Neuronal stem cell (in vitro differentiated cells): ENCODE data around the gene BLOC1S2.
A peak's percentile ranks its signal among the peaks of the same experiment; 100 is the strongest.
"Not testable (repeated sequence)": the region's sequence is repeated elsewhere in the genome, so short reads cannot be mapped to it uniquely, and the experiment has no call there.

Experiments
- DNase-seq: peaks from one replicate; pipeline ENCODE4 v3.0.0-alpha.2; 2013; ENCODE audit warnings: low spot score
- H2AFZ ChIP-seq: one replicate; pipeline ENCODE4 v1.6.1; 2013; ENCODE audit warnings: mild to moderate bottlenecking, low read length, inconsistent platforms
- H2AK5ac ChIP-seq: 2 replicates; pipeline ENCODE4 v1.6.1; 2013; ENCODE audit warnings: low read depth, mild to moderate bottlenecking, inconsistent platforms, low read length, moderate library complexity, mixed read lengths
- H2BK120ac ChIP-seq: 2 replicates; pipeline ENCODE4 v1.6.1; 2013; ENCODE audit warnings: low read depth, mild to moderate bottlenecking, inconsistent platforms, low read length, moderate library complexity, mixed read lengths
- H2BK12ac ChIP-seq: one replicate; pipeline ENCODE4 v1.6.1; 2013; ENCODE audit warnings: low read length, inconsistent platforms
- H2BK15ac ChIP-seq: 2 replicates; pipeline ENCODE4 v1.6.1; 2013; ENCODE audit warnings: mild to moderate bottlenecking, low read length, inconsistent platforms, mixed read lengths
- H2BK5ac ChIP-seq: one replicate; pipeline ENCODE4 v1.6.1; 2013; ENCODE audit warnings: inconsistent platforms, mild to moderate bottlenecking, low read length, moderate library complexity
- H3K14ac ChIP-seq: one replicate; pipeline ENCODE4 v1.6.1; 2013; ENCODE audit warnings: low read length, inconsistent platforms
- H3K18ac ChIP-seq: 2 replicates; pipeline ENCODE4 v1.6.1; 2013; ENCODE audit warnings: low read length, inconsistent platforms
- H3K23ac ChIP-seq: 2 replicates; pipeline ENCODE4 v1.6.1; 2013; ENCODE audit warnings: low read depth, mild to moderate bottlenecking, mixed read lengths, low read length, inconsistent platforms; ENCODE audit not compliant: poor library complexity
- H3K27ac ChIP-seq: replicated peaks from 3 replicates; pipeline ENCODE4 v1.5.1; 2013; ENCODE audit warnings: low read length, inconsistent platforms
- H3K27me3 ChIP-seq, 3 experiments: 2 replicates each; pipeline ENCODE4 v1.6.1; 2013; ENCODE audit warnings: low read length in 3 of 3, mild to moderate bottlenecking in 2 of 3, inconsistent platforms in 1 of 3, low read depth in 1 of 3, mixed read lengths in 1 of 3, moderate library complexity in 1 of 3; ENCODE audit not compliant: control insufficient read depth in 3 of 3, insufficient read depth in 3 of 3
- H3K36me3 ChIP-seq, 2 donors: replicated peaks in 1 of 2; 2 replicates each; pipeline ENCODE4 v1.6.1; 2013; ENCODE audit warnings: low read length in 2 of 2; ENCODE audit not compliant: control insufficient read depth in 2 of 2, insufficient read depth in 2 of 2
- H3K4ac ChIP-seq: 2 replicates; pipeline ENCODE4 v1.6.1; 2013; ENCODE audit warnings: inconsistent platforms, mild to moderate bottlenecking, low read length, moderate library complexity
- H3K4me1 ChIP-seq, 2 donors: 1 replicate in 1 of 2; 2 replicates in 1 of 2; pipeline ENCODE4 v1.6.1; 2013; ENCODE audit warnings: low read length in 2 of 2, low read depth in 1 of 2; ENCODE audit not compliant: control insufficient read depth in 2 of 2, insufficient read depth in 1 of 2
- H3K4me2 ChIP-seq: one replicate; pipeline ENCODE4 v1.6.1; 2013; ENCODE audit warnings: mild to moderate bottlenecking, low read length, inconsistent platforms; ENCODE audit not compliant: insufficient read depth, poor library complexity, severe bottlenecking
- H3K4me3 ChIP-seq, 2 donors: 2 replicates each; pipeline ENCODE4 v1.5.1; 2013; ENCODE audit warnings: low read length in 2 of 2, mild to moderate bottlenecking in 2 of 2, inconsistent platforms in 1 of 2, moderate library complexity in 1 of 2
- H3K79me1 ChIP-seq: one replicate; pipeline ENCODE4 v1.6.1; 2013; ENCODE audit warnings: low read depth, mild to moderate bottlenecking, inconsistent platforms, low read length, moderate library complexity
- H3K9ac ChIP-seq: one replicate; pipeline ENCODE4 v1.6.1; 2013; ENCODE audit warnings: mild to moderate bottlenecking, low read depth, low read length, inconsistent platforms; ENCODE audit not compliant: poor library complexity
- H3K9me3 ChIP-seq, 2 donors: replicated peaks in 1 of 2; 2 replicates each; pipeline versions ENCODE3 to v1.6.1; 2013; ENCODE audit warnings: low read length in 2 of 2, mild to moderate bottlenecking in 2 of 2, inconsistent platforms in 1 of 2, low read depth in 1 of 2, mixed read lengths in 1 of 2, moderate library complexity in 1 of 2; ENCODE audit not compliant: control insufficient read depth in 2 of 2, insufficient read depth in 1 of 2
- H4K8ac ChIP-seq: one replicate; pipeline ENCODE4 v1.6.1; 2013; ENCODE audit warnings: low read depth, mild to moderate bottlenecking, inconsistent platforms, low read length, moderate library complexity
- H4K91ac ChIP-seq: one replicate; pipeline ENCODE4 v1.6.1; 2013; ENCODE audit warnings: low read length, low read depth, mild to moderate bottlenecking, inconsistent platforms; ENCODE audit not compliant: poor library complexity
- WGBS, 2 donors: extraction: QIAGEN DNeasy Blood & Tissue Kit; methylation state at CpG; one replicate each; pipeline ENCODE4 v1.1.7; 2013; ENCODE audit warnings: missing lambda C conversion rate in 2 of 2, mixed read lengths in 1 of 2; ENCODE audit not compliant: insufficient read length in 2 of 2, insufficient replicate concordance in 1 of 2; ENCODE audit errors: extremely low coverage in 2 of 2; 5-methylcytosine and 5-hydroxymethylcytosine counted together

BLOC1S2 gene

GRCh38 chr10:100288196-100288595, 1.7 kb upstream of the BLOC1S2 start:
- WGBS, 2 donors, result no CpG with 5 or more reads among the region's 5 CpGs
- Histone ChIP-seq H2BK12ac (no peak overlapping the region), H3K27me3 (peaks cover 0 to 42% (median 0%) of the 10 kb centered on the region in 3 experiments)

GRCh38 chr10:100287756-100288155, 1.3 kb upstream of the BLOC1S2 start:
- no peak overlapping the region for H2BK5ac ChIP-seq
- H3K18ac ChIP-seq, result no peak overlapping the region
- H3K9ac ChIP-seq, result no peak overlapping the region
- no peak overlapping the region for H4K8ac ChIP-seq
- H3K4me1 ChIP-seq, result peaks cover 4 to 6% of the 10 kb centered on the region in 2 donors
- H3K27ac ChIP-seq, result no peak overlapping the region
- H2BK15ac ChIP-seq, result no peak overlapping the region
- peaks cover 1% of the 10 kb centered on the region for H3K79me1 ChIP-seq
- H2BK120ac ChIP-seq, result no peak overlapping the region
- H3K23ac ChIP-seq, result no peak overlapping the region
- H3K9me3 ChIP-seq, result no peaks in the 10 kb centered on the region
- no peak for DNase-seq
- WGBS, 2 donors, result no CpG with 5 or more reads among the region's 6 CpGs
- no peak overlapping the region for H2BK12ac ChIP-seq
- no peak overlapping the region for H2AK5ac ChIP-seq
- H3K27me3 ChIP-seq, result peaks cover 0 to 38% (median 0%) of the 10 kb centered on the region in 3 experiments
- H4K91ac ChIP-seq, result no peak overlapping the region
- peaks cover 0 to 23% of the 10 kb centered on the region in 2 donors for H3K36me3 ChIP-seq
- H3K4me2 ChIP-seq, result no peak overlapping the region
- no peak overlapping the region for H3K4ac ChIP-seq
- H3K14ac ChIP-seq, result no peak overlapping the region
- no peak overlapping the region for H2AFZ ChIP-seq
- H3K4me3 ChIP-seq, result no peak overlapping the region

More at GRCh38 chr10:100288196-100288595, 1.7 kb upstream of the BLOC1S2 start:
- Histone ChIP-seq H3K4me3 (no peak overlapping the region), H2BK120ac (no peak overlapping the region), H3K4me1 (peaks cover 4 to 6% of the 10 kb centered on the region in 2 donors), H2BK15ac (no peak overlapping the region), H3K23ac (no peak overlapping the region), H2AFZ (no peak overlapping the region), H3K18ac (no peak overlapping the region), H3K14ac (no peak overlapping the region), H2BK5ac (no peak overlapping the region), H3K27ac (no peak overlapping the region), H3K9me3 (no peaks in the 10 kb centered on the region), H3K79me1 (no peaks in the 10 kb centered on the region), H4K8ac (no peak overlapping the region), H3K4me2 (no peak overlapping the region), H3K36me3 (peaks cover 0 to 19% of the 10 kb centered on the region in 2 donors), H3K4ac (no peak overlapping the region), H4K91ac (no peak overlapping the region), H2AK5ac (no peak overlapping the region), H3K9ac (no peak overlapping the region)
- no peak for DNase-seq

DNA sequence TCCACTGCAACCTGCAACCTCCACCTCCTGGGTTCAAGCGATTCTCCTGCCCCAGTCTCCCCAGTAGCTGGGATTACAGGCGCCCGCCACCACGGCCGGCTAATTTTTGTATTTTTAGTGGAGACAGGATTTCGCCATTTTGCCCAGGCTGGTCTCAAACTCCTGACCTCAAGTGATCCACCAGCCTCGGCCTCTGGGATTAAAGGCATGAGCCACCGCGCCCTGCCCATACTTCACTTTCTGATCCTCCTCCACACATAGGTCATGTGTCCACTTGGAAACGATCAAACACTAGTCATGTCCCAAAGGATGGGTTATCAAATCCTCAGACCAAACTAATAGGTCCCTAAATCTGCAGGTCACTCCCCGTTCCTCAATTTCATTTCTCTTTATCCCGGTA, 1.2 kb downstream of the BLOC1S2 start:
- H3K4me2 ChIP-seq, result peak overlapping the region; percentile 68

DNA sequence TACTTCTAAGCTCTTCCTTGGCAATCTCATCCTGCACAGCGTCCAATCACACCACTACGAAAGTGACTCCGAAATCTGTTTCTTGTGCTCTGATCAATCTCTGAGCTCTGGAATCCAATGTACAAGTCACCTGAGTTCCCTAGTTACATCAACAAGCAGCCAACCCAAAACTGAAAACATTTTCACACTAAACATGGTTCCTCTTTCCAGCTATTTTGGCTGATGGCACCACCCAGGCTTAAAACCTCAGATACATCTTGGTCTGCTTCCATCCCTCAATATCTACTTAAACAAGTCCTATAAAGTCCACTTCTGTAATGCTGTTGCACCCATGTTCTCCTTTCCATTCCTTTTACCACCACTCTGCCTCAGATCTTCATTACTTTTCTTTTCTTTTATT, 3.6 kb downstream of the BLOC1S2 start:
- peaks cover 0 to 8% of the 10 kb centered on the region in 2 donors for H3K9me3 ChIP-seq
- peaks cover 7 to 63% of the 10 kb centered on the region in 2 donors for H3K36me3 ChIP-seq
- H2BK12ac ChIP-seq, result no peak overlapping the region

More for the DNA sequence above, 1.2 kb downstream of the BLOC1S2 start:
- not testable (repeated sequence) for H3K18ac ChIP-seq, H2AK5ac ChIP-seq, H2BK120ac ChIP-seq, H3K23ac ChIP-seq, H4K91ac ChIP-seq, H2BK12ac ChIP-seq, DNase-seq, H3K9me3 ChIP-seq, H2BK5ac ChIP-seq, H3K14ac ChIP-seq, H2AFZ ChIP-seq, H3K9ac ChIP-seq, H3K4me1 ChIP-seq, H3K27ac ChIP-seq, H3K79me1 ChIP-seq, H3K4ac ChIP-seq, H4K8ac ChIP-seq, H2BK15ac ChIP-seq
- peaks cover 0 to 45% of the 10 kb centered on the region in 2 donors for H3K36me3 ChIP-seq
- no CpG with 5 or more reads among the region's 12 CpGs for whole genome bisulfite sequencing, 2 donors
- H3K27me3 ChIP-seq, result peaks cover 0 to 15% (median 0%) of the 10 kb centered on the region in 3 experiments
- peak overlapping the region in 1 of 2 donors; percentile 82 for H3K4me3 ChIP-seq

More for the DNA sequence above, 3.6 kb downstream of the BLOC1S2 start:
- no peak overlapping the region for H3K18ac ChIP-seq
- no peak overlapping the region for H2BK5ac ChIP-seq
- H3K27ac ChIP-seq, result no peak overlapping the region
- H3K9ac ChIP-seq, result no peak overlapping the region
- WGBS, 2 donors, result no CpG with 5 or more reads among the region's 3 CpGs
- no peak overlapping the region for H3K4me2 ChIP-seq
- H2AK5ac ChIP-seq, result no peak overlapping the region
- H3K4me1 ChIP-seq, result peaks cover 4 to 6% of the 10 kb centered on the region in 2 donors
- H3K4ac ChIP-seq, result no peak overlapping the region
- H3K23ac ChIP-seq, result no peak overlapping the region
- no peak overlapping the region for H2AFZ ChIP-seq
- H2BK15ac ChIP-seq, result no peak overlapping the region
- H3K4me3 ChIP-seq, result no peak overlapping the region
- no peak overlapping the region for H4K8ac ChIP-seq
- peaks cover 3% of the 10 kb centered on the region for H3K79me1 ChIP-seq
- no peak for DNase-seq
- H4K91ac ChIP-seq, result no peak overlapping the region
- H3K14ac ChIP-seq, result no peak overlapping the region
- H3K27me3 ChIP-seq, result peaks cover 0 to under 1% (median 0%) of the 10 kb centered on the region in 3 experiments
- no peak overlapping the region for H2BK120ac ChIP-seq
